Activated B cell treated with CpG ODN at 0.5 μM for 24 hours (primary cell): Measurements from ENCODE around the gene SETD1A. TPM values are rescaled to one million over a fixed set of nuclear protein-coding genes. Genes with fewer than 3 reads are reported as not detected.
"Not testable (repeated sequence)": the region's sequence is repeated elsewhere in the genome, so short reads cannot be mapped to it uniquely, and the experiment has no call there.

Source experiments
- ATAC-seq: fragments of 200-7000 bp; cut with Tn5 transposase; one replicate; pipeline ENCODE4 v1.10.0; 2021; ENCODE audit warnings: low read depth, mild to moderate bottlenecking, moderate library complexity
- CTCF ChIA-PET: fragments of 350-600 bp; sonication (Branson Sonifier 250); formaldehyde crosslinking; loops from one replicate; lab custom pipeline; 2021; ENCODE audit warnings: antibody characterized with exemption; lab: Charles Lee
- POLR2A ChIA-PET: fragments of 350-600 bp; sonication (Branson Sonifier 250); formaldehyde crosslinking; loops from one replicate; lab custom pipeline; 2021; ENCODE audit warnings: antibody characterized with exemption; lab: Charles Lee
- DNase-seq: peaks from one replicate; pipeline ENCODE4 v3.0.0; 2022
- H3K27ac Mint-ChIP-seq: one replicate; pipeline ENCODE4 v1.8.0; 2020; ENCODE audit warnings: mixed read lengths
- H3K27me3 Mint-ChIP-seq: one replicate; pipeline ENCODE4 v1.8.0; 2021; ENCODE audit warnings: mixed read lengths
- H3K36me3 Mint-ChIP-seq: one replicate; pipeline ENCODE4 v1.8.0; 2021; ENCODE audit warnings: low read depth, mixed read lengths
- H3K4me1 Mint-ChIP-seq: one replicate; pipeline ENCODE4 v1.8.0; 2021; ENCODE audit warnings: mixed read lengths
- H3K4me3 Mint-ChIP-seq: one replicate; pipeline ENCODE4 v1.8.0; 2020; ENCODE audit warnings: mild to moderate bottlenecking, mixed read lengths
- H3K9me3 Mint-ChIP-seq: one replicate; pipeline ENCODE4 v1.8.0; 2020; ENCODE audit warnings: mixed read lengths
- intact Hi-C: fragments of 100-400 bp; cut with micrococcal nuclease; formaldehyde crosslinking; loops from one replicate; pipeline ENCODE4 v1.15.1; 2024
- total RNA-seq: library from RNA; stranded (reverse); gene quantifications from 2 replicates; pipeline ENCODE4 v1.2.3, GENCODE V29; 2022
- TF ChIP-seq, protein P1 (sequence below): fragments of 200-600 bp; IDR thresholded peaks from one replicate; pipeline ENCODE4 v1.8.0; 2022; ENCODE audit warnings: antibody characterized with exemption, mild to moderate bottlenecking

The SETD1A gene
- total RNA-seq, 1 donor from 2014 or later = 32.8 TPM

DNA sequence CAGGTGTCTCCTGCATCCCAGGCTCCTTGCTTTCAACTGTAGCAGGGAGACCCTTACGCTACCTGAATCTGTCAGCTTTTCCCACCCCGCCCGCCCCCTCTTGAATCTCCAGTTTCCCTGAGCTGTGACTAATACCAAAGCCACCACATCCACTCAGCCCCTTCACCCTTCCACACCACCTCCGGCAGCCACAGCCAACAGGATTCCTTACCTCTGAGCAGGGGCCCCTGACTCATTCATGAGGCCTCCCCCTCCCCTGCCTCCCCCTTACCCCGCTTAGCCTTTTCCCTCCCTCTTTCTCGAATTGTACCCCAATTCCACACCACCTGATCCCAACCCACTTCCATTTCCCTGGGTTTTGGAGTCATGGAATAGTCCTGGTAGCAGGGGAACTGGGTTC is 50.6 kb downstream of the SETD1A start:
- Mint-ChIP-seq H3K4me1 (peaks cover 13% of the 10 kb centered on the region), H3K9me3 (no peaks in the 10 kb centered on the region), H3K36me3 (no peaks in the 10 kb centered on the region), H3K27ac (no peak overlapping the region), H3K27me3 (peaks cover 35% of the 10 kb centered on the region), H3K4me3 (no peak overlapping the region)
- CTCF ChIA-PET = no interaction called here
- intact Hi-C loops = no loop called here
- TF ChIP-seq, protein P1, sequence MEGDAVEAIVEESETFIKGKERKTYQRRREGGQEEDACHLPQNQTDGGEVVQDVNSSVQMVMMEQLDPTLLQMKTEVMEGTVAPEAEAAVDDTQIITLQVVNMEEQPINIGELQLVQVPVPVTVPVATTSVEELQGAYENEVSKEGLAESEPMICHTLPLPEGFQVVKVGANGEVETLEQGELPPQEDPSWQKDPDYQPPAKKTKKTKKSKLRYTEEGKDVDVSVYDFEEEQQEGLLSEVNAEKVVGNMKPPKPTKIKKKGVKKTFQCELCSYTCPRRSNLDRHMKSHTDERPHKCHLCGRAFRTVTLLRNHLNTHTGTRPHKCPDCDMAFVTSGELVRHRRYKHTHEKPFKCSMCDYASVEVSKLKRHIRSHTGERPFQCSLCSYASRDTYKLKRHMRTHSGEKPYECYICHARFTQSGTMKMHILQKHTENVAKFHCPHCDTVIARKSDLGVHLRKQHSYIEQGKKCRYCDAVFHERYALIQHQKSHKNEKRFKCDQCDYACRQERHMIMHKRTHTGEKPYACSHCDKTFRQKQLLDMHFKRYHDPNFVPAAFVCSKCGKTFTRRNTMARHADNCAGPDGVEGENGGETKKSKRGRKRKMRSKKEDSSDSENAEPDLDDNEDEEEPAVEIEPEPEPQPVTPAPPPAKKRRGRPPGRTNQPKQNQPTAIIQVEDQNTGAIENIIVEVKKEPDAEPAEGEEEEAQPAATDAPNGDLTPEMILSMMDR = no peak
- ATAC-seq = no peak
- no peak for DNase-seq
- POLR2A ChIA-PET = no interaction called here

DNA sequence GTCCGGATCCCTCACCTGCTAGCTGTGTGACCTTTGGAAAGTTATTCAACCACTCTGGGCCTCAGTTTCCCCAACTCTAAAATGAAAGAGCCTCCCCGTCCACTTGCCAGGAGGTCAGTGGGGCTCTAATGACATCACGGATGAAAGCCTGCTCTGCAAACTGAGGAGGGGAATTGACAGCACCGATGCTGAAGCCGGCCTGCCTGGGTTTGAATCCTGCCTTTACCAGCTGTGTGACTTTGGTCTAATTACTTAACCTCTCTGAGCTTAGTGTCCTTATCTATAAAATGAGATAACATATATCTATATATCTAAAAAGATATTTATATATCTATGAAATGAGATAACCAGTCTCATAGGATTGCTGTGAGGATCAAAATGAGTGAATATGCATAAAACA is 51.0 kb downstream of the SETD1A start:
- Mint-ChIP-seq H3K4me1 (peaks cover 15% of the 10 kb centered on the region), H3K4me3 (no peak overlapping the region), H3K27ac (no peak overlapping the region), H3K9me3 (no peaks in the 10 kb centered on the region), H3K27me3 (peaks cover 35% of the 10 kb centered on the region), H3K36me3 (no peaks in the 10 kb centered on the region)
- ATAC-seq (no peak), DNase-seq (no peak)
- CTCF ChIA-PET = no interaction called here
- intact Hi-C loops = no loop called here
- POLR2A ChIA-PET = no interaction called here
- TF ChIP-seq, protein P1 = no peak

DNA sequence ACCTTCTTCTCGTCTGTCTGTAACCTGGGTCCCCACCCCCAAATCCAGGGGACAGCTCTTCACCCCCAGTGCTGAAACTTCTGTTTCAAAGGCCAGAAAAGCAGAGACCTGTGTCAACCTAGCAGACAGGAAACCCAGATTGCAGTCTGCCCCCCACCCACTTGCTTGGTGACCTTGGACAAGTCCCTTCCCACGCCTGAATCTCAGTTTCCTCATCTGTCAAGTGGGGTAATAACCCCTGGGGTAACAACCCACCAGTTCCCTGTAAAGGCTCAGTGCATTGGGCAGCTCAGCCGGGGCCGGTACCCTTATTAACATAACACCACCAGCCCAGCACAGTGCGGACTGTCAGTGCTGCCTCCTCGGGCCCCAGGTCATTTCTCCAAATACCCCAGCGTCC is 51.6 kb downstream of the SETD1A start:
- DNase-seq (no peak), ATAC-seq (no peak)
- POLR2A ChIA-PET = no interaction called here
- H3K9me3 Mint-ChIP-seq = no peaks in the 10 kb centered on the region
- no peaks in the 10 kb centered on the region for H3K36me3 Mint-ChIP-seq
- H3K27me3 Mint-ChIP-seq = peaks cover 35% of the 10 kb centered on the region
- CTCF ChIA-PET = no interaction called here
- no peak overlapping the region for H3K4me3 Mint-ChIP-seq
- H3K4me1 Mint-ChIP-seq = peaks cover 18% of the 10 kb centered on the region
- no peak overlapping the region for H3K27ac Mint-ChIP-seq
- intact Hi-C loops = no loop called here
- TF ChIP-seq, protein P1 = no peak

DNA sequence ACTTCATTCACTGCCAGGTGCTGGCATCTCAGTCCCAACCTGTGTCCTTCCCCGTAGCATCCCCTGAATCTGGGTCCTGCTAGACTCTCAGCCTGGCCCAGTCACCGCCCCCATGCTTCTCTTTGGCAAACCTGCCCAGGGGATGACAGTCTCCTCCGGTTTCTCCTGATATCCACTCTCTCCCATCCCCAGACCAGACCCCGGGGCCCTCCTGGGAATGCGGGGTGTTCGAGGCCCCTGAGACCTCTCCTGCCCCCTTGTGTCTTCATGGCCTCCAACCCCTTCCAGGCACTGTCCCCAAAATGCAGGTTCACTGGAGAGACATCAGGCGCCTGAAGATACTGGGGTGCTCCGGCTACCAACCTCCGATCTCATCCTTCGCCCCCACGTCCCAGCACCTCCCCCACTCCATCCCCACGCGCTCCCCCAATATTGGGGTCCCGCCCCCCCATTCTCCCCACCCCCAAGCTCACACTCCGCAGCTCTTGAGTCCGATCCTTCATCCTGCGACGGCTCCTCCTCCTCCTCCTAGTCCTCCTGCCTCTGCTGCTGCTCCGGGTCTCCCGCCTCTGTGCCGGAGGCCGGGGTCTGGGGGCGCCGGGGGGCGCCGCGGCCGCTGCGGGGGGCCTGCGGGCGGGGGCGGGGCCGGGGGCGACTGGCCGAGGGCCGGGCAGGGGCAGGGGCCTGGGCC is 52.5 kb downstream of the SETD1A start:
- peaks cover 18% of the 10 kb centered on the region for H3K4me1 Mint-ChIP-seq
- no peaks in the 10 kb centered on the region for H3K36me3 Mint-ChIP-seq
- H3K9me3 Mint-ChIP-seq = no peaks in the 10 kb centered on the region
- no peak for ATAC-seq
- H3K27me3 Mint-ChIP-seq = peaks cover 37% of the 10 kb centered on the region
- intact Hi-C loops = no loop called here
- TF ChIP-seq, protein P1 = no peak
- H3K4me3 Mint-ChIP-seq = peak overlapping the region; percentile 38
- H3K27ac Mint-ChIP-seq = no peak overlapping the region
- DNase-seq = no peak
- POLR2A ChIA-PET = interaction anchor here (0.6 kb wide), 1 partner anchor 53 kb away, joined by 3 read pairs; the partner anchor contains the start of gene SETD1A
- CTCF ChIA-PET = no interaction called here

DNA sequence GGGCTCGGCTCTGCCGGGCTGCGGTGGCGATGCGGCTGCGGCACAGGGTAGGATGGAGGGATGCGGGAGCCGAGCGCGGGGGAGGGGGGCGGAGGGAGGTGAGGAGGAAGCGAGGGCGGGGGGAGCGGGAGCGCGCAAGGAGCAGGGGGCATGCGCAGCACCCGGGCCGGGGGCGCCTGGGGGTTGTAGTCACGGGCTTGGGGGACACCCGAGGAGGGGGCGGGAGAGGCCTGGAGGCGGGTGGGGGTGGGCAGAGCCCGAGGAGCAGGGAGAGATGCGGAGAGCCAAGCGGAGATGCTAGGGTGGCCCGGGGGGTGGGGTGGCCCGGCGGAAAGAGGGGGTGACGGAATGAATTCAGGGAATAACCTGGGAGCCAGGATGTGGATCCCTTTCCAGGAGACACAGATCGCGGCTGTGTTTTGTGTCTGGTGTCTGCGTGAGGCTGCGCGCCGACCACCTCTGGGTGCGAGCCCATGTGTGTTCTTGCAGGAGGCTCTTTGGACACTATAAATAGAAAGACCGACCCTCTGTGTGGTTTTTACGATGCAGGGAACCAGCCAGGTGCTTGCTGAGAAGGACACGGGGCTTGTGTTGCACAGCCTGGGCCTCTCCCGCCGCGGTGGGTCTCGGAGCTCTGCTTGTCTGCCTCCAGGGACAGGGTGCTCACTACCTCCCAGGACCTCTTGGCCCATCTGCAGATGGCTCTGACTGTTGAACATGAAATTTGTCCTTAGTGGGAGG is 53.2 kb downstream of the SETD1A start, which contains the start of gene STX1B:
TSS of gene STX1B (minus strand) at position 54 of the 741 bp plus-strand sequence. CDS start 242 bp downstream, outside the sequence.
- TF ChIP-seq, protein P1 = no peak
- Mint-ChIP-seq H3K4me1 (peaks cover 18% of the 10 kb centered on the region), H3K27ac (no peak within 1 kb of the TSS), H3K9me3 (no peaks in the 10 kb centered on the region), H3K36me3 (no peaks in the 10 kb centered on the region), H3K4me3 (peak within 1 kb of the TSS; percentile 38), H3K27me3 (peaks cover 40% of the 10 kb centered on the region)
- DNase-seq (no peak), ATAC-seq (peak; percentile 37)
- intact Hi-C loops = no loop called here
- ChIA-PET POLR2A (interaction anchor here (0.6 kb wide), 1 partner anchor 53 kb away, joined by 3 read pairs; the partner anchor contains the start of gene SETD1A), CTCF (no interaction called here)

DNA sequence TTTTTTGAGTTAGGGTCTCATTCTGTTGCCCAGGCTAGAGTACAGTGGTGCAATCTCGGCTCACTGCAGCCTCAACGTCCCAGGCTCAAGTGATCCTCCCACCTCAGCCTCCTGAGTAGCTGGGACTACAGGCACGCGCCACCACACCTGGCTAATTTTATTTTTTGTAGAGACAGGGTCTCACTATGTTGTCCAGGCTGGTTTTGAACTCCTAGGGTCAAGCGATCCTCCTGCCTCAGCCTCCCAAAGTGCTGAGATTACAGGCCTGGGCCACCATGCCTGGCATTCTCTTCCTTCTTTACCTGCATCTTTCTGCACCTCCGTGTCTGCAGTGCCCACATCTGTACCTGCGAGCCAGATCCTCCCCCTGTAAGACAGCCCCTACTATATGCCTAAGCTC is 54.3 kb downstream of the SETD1A start:
- H3K27ac Mint-ChIP-seq, H3K4me3 Mint-ChIP-seq, H3K36me3 Mint-ChIP-seq, POLR2A ChIA-PET, intact Hi-C loops, H3K9me3 Mint-ChIP-seq, DNase-seq, CTCF ChIA-PET, ATAC-seq: not testable (repeated sequence)
- Mint-ChIP-seq H3K4me1 (peaks cover 18% of the 10 kb centered on the region), H3K27me3 (peaks cover 40% of the 10 kb centered on the region)

DNA sequence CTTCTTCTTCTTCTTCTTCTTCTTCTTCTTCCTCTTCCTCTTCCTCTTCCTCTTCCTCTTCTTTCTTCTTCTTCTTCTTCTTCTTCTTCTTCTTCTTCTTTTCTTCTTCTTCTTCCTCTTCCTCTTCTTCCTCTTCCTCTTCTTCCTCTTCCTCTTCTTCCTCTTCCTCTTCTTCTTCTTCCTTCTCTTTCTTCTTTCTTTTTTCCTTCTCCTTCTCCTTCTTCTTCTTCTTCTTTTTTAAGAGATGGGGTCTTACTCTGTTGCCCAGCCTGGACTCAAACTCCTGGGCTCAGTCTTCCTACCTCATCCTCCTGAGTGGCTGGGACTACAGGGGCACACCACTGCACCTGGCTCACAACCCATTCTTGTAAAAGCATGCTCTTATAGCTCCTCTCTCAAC is 55.7 kb downstream of the SETD1A start:
- ATAC-seq, DNase-seq, H3K36me3 Mint-ChIP-seq, H3K9me3 Mint-ChIP-seq, H3K4me3 Mint-ChIP-seq, H3K27ac Mint-ChIP-seq, intact Hi-C loops, CTCF ChIA-PET, POLR2A ChIA-PET: not testable (repeated sequence)
- peaks cover 18% of the 10 kb centered on the region for H3K4me1 Mint-ChIP-seq
- H3K27me3 Mint-ChIP-seq = peaks cover 40% of the 10 kb centered on the region
